Colonic mucosa (tissue), 4 donors: ENCODE data around the gene ALX4. TPM values are rescaled to one million over a fixed set of nuclear protein-coding genes. Genes with fewer than 3 reads are reported as not detected.

Experiments used
- DNase-seq: peaks from one replicate; pipeline ENCODE4 v3.0.0-alpha.2; 2020
- H3K27ac ChIP-seq: fragments of 200-600 bp; one replicate; pipeline ENCODE4 v1.8.0; 2021
- H3K27me3 ChIP-seq: fragments of 200-600 bp; one replicate; pipeline ENCODE4 v1.8.0; 2021
- H3K36me3 ChIP-seq: fragments of 200-600 bp; one replicate; pipeline ENCODE4 v1.8.0; 2021
- H3K4me1 ChIP-seq: fragments of 200-600 bp; one replicate; pipeline ENCODE4 v1.8.0; 2021; ENCODE audit warnings: mild to moderate bottlenecking
- H3K4me3 ChIP-seq: fragments of 200-600 bp; one replicate; pipeline ENCODE4 v1.8.0; 2021
- H3K9ac ChIP-seq, 2 donors: one replicate each; pipeline ENCODE4 v1.7.0; 2013; ENCODE audit warnings: control low read depth in 2 of 2, low read depth in 2 of 2, low read length in 2 of 2
- H3K9me3 ChIP-seq: fragments of 200-600 bp; one replicate; pipeline ENCODE4 v1.8.0; 2021
- intact Hi-C: fragments of 100-400 bp; cut with DNase I; formaldehyde crosslinking; loops from one replicate; pipeline ENCODE4 v1.14.1; 2022
- total RNA-seq, 2 donors: library from RNA; stranded (reverse); fragmentation: NEBNext Ultra II Directional in 1 of 2; extraction: Animal tissue kit (Norgen Biotek cat#: 25700) in 1 of 2; gene quantifications; one replicate each; pipeline ENCODE4 v1.2.1, GENCODE V29; 2021
- TF ChIP-seq, protein P1 (sequence below): fragments of 200-600 bp; IDR thresholded peaks from one replicate; pipeline ENCODE4 v1.8.0; 2022; ENCODE audit warnings: antibody characterized with exemption, mild to moderate bottlenecking
- donor health status: healthy.
- donor health status: DM: no; HTN: no; CAD: no.
- donor health status: DM: no; HTN: no; CAD: no.

Gene ALX4
- total RNA-seq, 2 donors from 2014 or later: not detected

- H3K9me3 ChIP-seq: no peaks in the 10 kb centered on the region
- H3K27ac ChIP-seq: no peak overlapping the region
- peaks cover 6% of the 10 kb centered on the region for H3K27me3 ChIP-seq
- intact Hi-C loops: no loop called here
- H3K4me1 ChIP-seq: no peaks in the 10 kb centered on the region
- DNase-seq: no peak
- TF ChIP-seq, protein P1, sequence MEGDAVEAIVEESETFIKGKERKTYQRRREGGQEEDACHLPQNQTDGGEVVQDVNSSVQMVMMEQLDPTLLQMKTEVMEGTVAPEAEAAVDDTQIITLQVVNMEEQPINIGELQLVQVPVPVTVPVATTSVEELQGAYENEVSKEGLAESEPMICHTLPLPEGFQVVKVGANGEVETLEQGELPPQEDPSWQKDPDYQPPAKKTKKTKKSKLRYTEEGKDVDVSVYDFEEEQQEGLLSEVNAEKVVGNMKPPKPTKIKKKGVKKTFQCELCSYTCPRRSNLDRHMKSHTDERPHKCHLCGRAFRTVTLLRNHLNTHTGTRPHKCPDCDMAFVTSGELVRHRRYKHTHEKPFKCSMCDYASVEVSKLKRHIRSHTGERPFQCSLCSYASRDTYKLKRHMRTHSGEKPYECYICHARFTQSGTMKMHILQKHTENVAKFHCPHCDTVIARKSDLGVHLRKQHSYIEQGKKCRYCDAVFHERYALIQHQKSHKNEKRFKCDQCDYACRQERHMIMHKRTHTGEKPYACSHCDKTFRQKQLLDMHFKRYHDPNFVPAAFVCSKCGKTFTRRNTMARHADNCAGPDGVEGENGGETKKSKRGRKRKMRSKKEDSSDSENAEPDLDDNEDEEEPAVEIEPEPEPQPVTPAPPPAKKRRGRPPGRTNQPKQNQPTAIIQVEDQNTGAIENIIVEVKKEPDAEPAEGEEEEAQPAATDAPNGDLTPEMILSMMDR: no peak
- H3K9ac ChIP-seq: no peak overlapping the region
- no peaks in the 10 kb centered on the region for H3K36me3 ChIP-seq
- no peak overlapping the region for H3K4me3 ChIP-seq
Observed at GRCh38 chr11:44338026-44338425, 28.1 kb upstream of the ALX4 start.

DNA sequence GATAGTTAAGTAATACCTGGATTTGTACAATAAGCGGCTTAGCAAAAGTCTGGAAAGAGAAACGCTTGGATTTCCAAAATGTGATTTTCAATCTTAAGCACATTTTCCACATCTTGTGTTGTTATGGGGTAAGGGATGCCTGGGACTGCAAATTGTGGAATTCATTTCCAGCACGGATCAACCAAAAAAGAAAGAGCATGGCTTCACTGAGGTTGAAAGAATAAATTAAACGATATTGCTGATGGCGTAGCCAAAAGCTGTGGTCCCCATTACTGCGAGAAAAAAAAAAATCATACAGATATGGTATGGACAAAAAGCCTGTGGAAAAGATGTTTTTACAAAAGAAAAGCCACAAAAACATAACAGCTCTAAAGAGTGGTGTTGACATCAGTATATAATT lies 26.0 kb upstream of the ALX4 start:
- DNase-seq: no peak
- no peaks in the 10 kb centered on the region for H3K36me3 ChIP-seq
- no peak overlapping the region for H3K4me3 ChIP-seq
- H3K27ac ChIP-seq: no peak overlapping the region
- no peaks in the 10 kb centered on the region for H3K4me1 ChIP-seq
- intact Hi-C loops: no loop called here
- H3K27me3 ChIP-seq: peaks cover 6% of the 10 kb centered on the region
- TF ChIP-seq, protein P1: no peak
- no peak overlapping the region for H3K9ac ChIP-seq
- no peaks in the 10 kb centered on the region for H3K9me3 ChIP-seq

DNA sequence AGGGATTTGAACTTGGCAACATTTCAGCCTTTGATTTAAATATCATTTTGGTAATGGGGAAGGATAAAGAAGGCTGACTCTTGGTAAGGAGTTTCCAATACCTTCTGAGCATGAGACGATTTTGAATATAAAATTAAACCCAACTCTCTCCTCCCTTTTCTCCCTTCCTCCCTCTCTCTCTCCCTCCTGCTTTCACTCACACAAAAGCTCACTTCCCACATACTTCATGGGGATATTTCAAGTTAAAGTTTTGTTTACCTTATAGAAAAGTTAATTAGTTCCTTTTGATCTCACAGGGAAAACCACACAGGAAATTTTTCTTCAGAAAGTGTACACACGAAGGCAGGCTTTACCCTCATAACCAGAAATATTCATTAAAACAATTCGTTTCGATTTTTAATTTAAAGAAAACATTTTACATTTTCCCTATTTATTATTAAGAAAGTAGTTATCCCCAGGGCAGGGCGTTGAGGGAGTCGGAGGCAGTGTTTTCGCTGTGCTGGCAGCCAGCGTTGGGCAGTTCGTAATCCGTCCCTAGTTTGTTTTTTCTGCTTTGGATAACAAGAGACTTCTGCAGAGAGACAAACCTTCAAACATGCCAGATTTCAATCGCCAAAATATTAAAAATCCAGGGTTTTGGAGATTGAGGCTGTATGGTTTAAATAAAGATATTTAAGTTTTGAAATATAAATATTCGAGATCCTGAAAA lies 25.3 kb upstream of the ALX4 start:
- intact Hi-C loops: no loop called here
- Histone ChIP-seq H3K9me3 (no peaks in the 10 kb centered on the region), H3K4me1 (no peaks in the 10 kb centered on the region), H3K9ac (no peak overlapping the region), H3K27ac (no peak overlapping the region), H3K27me3 (peaks cover 6% of the 10 kb centered on the region), H3K36me3 (no peaks in the 10 kb centered on the region), H3K4me3 (no peak overlapping the region)
- TF ChIP-seq, protein P1: no peak
- no peak for DNase-seq

DNA sequence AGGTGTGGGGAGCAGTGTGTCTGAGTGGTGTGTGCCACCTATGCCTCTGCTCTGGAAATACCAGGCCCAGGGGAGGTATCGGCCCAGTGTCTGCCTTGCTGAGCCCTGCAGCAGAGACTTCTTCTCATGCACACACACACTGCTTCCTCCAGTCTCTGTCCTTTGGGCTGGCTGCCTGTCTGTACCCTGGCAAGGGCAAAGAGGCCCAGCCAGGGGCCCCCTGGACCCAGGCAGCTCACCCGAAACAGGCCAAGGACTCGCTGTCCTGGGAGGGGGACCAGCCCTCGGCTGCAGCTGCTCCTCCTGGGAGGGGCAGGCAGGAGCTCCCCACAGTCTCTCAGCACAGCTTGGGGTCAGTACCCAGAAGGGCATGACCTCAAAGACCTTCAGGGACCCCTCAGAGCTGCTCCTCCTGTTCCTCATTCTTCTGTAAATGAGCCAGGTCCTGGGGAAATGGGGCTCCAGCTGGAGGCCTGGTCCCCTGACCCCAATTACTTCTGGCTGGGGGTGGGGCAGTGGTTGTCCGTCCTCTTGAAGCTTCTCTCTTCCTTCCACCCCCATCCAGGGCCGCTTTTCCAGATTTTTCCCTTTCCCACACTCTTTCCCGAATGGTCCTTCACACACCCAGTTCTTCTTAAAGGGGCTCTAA lies 24.5 kb upstream of the ALX4 start:
- no peak for DNase-seq
- no peak overlapping the region for H3K9ac ChIP-seq

GRCh38 chr11:44333271-44334218 lies 23.6 kb upstream of the ALX4 start:
- no peaks in the 10 kb centered on the region for H3K9me3 ChIP-seq
- no peak overlapping the region for H3K4me3 ChIP-seq
- no peaks in the 10 kb centered on the region for H3K36me3 ChIP-seq
- no peak overlapping the region for H3K9ac ChIP-seq
- H3K27ac ChIP-seq: no peak overlapping the region
- H3K4me1 ChIP-seq: no peaks in the 10 kb centered on the region
- intact Hi-C loops: no loop called here
- H3K27me3 ChIP-seq: peaks cover 18% of the 10 kb centered on the region
- TF ChIP-seq, protein P1: no peak
- DNase-seq: no peak

More for the DNA sequence above, 24.5 kb upstream of the ALX4 start:
- H3K4me3 ChIP-seq: no peak overlapping the region
- no peaks in the 10 kb centered on the region for H3K9me3 ChIP-seq
- no peak overlapping the region for H3K27ac ChIP-seq
- peaks cover 12% of the 10 kb centered on the region for H3K27me3 ChIP-seq
- H3K4me1 ChIP-seq: no peaks in the 10 kb centered on the region
- TF ChIP-seq, protein P1: no peak
- intact Hi-C loops: no loop called here
- no peaks in the 10 kb centered on the region for H3K36me3 ChIP-seq
